Measurements from ENCODE around the gene EEF1G.
"Not testable (repeated sequence)": the region's sequence is repeated elsewhere in the genome, so short reads cannot be mapped to it uniquely, and the experiment has no call there.

Gene EEF1G

GRCh38 chr11:62573592-62574362, at the start of gene EEF1G:
Gene EEF1G, minus strand, starts transcription at chr11:62573891. Its CDS starts 49 bp downstream, at chr11:62573842.
- DNase-seq: peak; percentile 95

- DNase-seq: no peak
Observed at GRCh38 chr11:62622476-62623089, 48.9 kb upstream of the EEF1G start.

GRCh38 chr11:62621567-62622470, 48.1 kb upstream of the EEF1G start, which contains the start of gene B3GAT3:
Gene B3GAT3, minus strand, starts transcription at chr11:62621986. Its CDS starts 39 bp downstream, at chr11:62621947.
- DNase-seq: peak; percentile 98

- no peak for DNase-seq
Observed at GRCh38 chr11:62621027-62621566, 47.4 kb upstream of the EEF1G start.

- DNase-seq: not testable (repeated sequence)
Observed at GRCh38 chr11:62616957-62617356, 43.3 kb upstream of the EEF1G start.

- no peak for DNase-seq
Observed at GRCh38 chr11:62615521-62615920, 41.8 kb upstream of the EEF1G start.

- DNase-seq: no peak
Observed at GRCh38 chr11:62614275-62614674, 40.6 kb upstream of the EEF1G start.

GRCh38 chr11:62613291-62613778, 39.6 kb upstream of the EEF1G start:
- DNase-seq: no peak

GRCh38 chr11:62612366-62613290, 38.9 kb upstream of the EEF1G start, which contains the start of the genes EML3 and ROM1:
Gene EML3, minus strand, starts transcription at chr11:62612775. Its CDS starts 318 bp downstream, at chr11:62612457.
Gene ROM1, plus strand, starts transcription at chr11:62613257. Its CDS starts 25 bp downstream, at chr11:62613282.
- peak; percentile 86 for DNase-seq

- DNase-seq: peak; percentile 42
Observed at GRCh38 chr11:62611705-62612365, 38.1 kb upstream of the EEF1G start.

- DNase-seq: no peak
Observed at GRCh38 chr11:62610814-62611704, 37.4 kb upstream of the EEF1G start.

GRCh38 chr11:62610403-62610802, 36.7 kb upstream of the EEF1G start:
- DNase-seq: no peak

- no peak for DNase-seq
Observed at GRCh38 chr11:62608776-62609175, 35.1 kb upstream of the EEF1G start.

GRCh38 chr11:62607714-62608113, 34.0 kb upstream of the EEF1G start:
- DNase-seq: no peak

GRCh38 chr11:62605902-62606301, 32.2 kb upstream of the EEF1G start:
- no peak for DNase-seq

- DNase-seq: no peak
Observed at GRCh38 chr11:62605467-62605866, 31.8 kb upstream of the EEF1G start.

- DNase-seq: no peak
Observed at GRCh38 chr11:62604460-62605120, 30.9 kb upstream of the EEF1G start.

GRCh38 chr11:62603776-62604299, 30.1 kb upstream of the EEF1G start:
- DNase-seq: no peak

GRCh38 chr11:62603072-62603408, 29.3 kb upstream of the EEF1G start:
- DNase-seq: no peak
